GM12872 (cell line): Measurements from ENCODE around the gene DCAF7.

Experiments used
- TF ChIP-seq, protein P1 (sequence below): IDR thresholded peaks from 3 replicates; pipeline ENCODE4 v1.5.1; 2011; ENCODE audit warnings: low read depth, mild to moderate bottlenecking, low read length, moderate library complexity; ENCODE audit not compliant: insufficient read depth

Gene DCAF7

DNA sequence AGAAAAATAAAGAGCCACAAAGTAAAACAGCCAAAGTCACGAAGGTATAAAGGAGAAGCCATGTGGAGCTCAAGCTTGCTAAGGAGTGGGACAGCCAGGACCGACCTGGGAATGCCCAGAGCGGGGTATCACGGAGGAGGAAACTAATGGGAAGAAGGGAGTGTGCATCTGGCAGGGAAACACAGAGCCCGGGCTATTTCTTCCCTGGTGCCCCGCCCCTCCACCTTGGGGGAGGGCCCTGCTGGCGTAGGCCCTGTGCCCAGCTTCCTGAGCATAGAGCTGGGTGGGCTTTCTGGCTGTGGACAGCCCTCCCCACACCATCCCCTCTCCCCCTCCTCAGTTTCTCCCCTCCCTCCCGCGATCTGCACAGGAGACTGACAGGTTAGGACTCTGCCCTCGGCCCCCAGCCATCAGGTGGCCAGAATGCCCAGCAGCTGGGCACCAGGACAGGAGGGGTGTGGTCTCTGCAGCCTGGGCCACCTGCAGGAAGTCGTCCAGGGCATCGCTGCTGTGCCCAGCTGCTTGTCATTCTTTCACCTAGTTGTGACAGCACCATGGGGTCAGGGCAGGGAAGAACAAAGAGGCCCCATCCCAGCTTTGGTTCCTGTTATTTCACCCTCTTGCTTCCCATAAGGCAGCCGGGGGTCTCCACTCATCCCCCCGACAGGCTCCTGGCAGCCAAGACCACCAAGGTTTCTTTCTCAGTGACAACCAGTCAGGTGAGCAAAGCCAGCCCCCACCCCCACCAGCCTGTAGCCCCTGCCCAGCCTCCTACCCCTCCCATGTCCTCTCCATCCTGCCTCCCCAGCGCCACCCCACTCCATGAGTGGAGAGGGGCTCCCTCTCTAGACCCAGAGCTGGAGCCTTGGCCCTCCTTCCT, 7.1 kb upstream of the DCAF7 start:
- TF ChIP-seq, protein P1, sequence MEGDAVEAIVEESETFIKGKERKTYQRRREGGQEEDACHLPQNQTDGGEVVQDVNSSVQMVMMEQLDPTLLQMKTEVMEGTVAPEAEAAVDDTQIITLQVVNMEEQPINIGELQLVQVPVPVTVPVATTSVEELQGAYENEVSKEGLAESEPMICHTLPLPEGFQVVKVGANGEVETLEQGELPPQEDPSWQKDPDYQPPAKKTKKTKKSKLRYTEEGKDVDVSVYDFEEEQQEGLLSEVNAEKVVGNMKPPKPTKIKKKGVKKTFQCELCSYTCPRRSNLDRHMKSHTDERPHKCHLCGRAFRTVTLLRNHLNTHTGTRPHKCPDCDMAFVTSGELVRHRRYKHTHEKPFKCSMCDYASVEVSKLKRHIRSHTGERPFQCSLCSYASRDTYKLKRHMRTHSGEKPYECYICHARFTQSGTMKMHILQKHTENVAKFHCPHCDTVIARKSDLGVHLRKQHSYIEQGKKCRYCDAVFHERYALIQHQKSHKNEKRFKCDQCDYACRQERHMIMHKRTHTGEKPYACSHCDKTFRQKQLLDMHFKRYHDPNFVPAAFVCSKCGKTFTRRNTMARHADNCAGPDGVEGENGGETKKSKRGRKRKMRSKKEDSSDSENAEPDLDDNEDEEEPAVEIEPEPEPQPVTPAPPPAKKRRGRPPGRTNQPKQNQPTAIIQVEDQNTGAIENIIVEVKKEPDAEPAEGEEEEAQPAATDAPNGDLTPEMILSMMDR: no peak

GRCh38 chr17:63543822-63544420, 6.4 kb upstream of the DCAF7 start:
- TF ChIP-seq, protein P1: no peak

DNA sequence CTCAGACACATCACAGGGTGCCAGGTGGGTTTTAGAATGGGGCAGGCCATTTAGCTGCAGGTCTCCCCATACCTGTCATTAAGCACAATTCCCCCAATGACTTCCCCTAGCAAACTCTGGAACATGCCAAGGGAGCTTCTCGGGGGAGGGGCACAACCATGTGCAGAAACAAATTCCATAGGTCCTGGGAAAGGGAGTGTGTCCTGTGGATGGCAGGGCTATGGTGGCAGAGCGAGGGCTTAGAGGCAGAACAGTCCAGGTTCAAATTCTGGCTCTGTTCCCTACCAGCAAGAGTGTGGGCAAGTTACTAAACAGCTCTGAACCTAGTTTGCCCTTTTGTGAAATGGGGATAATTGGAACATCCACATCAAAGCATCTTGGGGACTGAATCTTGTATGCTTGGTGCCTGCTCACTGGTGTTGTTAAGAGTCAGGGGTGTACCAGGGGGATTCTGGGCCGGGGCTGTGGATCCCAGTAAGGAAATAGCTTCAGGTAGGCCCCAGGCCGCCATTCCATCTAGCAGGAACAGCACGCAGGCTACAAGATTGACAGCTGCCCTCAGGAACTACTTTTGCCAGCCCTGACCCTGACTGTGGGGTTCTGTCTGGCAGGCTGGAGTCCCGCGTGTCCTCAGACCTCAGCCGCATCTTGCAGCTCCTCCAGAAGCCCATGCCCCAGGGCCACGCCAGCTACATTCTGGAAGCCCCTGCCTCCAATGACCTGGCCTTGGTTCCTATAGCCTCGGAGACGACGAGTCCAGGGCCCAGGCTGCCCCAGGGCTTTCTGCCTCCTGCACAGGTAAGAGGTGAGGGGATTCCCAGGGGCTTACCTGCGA, 5.6 kb upstream of the DCAF7 start:
- TF ChIP-seq, protein P1: no peak

DNA sequence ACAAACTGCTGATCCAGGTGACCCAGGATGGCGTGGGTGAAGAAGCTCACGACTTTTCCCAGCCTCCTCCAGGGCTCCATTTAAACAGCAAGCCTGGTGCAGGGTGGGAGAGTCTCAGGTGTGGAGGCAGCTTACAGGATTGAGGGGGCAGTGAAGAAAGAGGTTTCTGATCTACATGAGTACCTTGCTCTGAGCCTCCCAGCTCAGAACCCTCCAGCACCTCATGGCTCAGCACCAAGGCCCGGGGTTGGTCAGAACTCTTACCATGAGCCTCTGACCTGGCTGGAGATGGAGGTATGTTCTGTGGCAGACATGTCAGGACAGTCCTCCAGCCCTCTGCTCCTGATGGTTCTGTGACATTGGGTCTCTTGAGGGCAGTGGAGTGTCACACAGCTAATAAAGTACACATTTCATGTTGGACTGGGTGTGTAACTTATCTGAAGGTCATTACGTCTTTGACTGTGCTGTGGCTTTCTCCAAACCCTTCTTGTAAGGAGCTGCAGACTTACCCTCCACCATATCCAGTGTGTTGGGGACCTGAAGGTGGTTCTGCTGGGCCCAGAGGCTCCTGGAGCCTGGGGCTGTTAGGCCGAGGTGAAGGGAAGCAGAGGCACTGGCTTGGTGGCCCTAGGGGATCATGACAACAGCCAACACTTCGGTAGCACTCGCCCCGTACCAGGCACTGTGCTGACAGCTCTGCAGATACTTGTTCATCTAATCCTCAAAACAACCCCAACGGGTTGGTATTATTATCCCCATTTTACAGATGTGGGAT, 3.8 kb upstream of the DCAF7 start:
- TF ChIP-seq, protein P1: no peak

- TF ChIP-seq, protein P1: no peak
Observed at GRCh38 chr17:63547083-63547523, 3.2 kb upstream of the DCAF7 start.

DNA sequence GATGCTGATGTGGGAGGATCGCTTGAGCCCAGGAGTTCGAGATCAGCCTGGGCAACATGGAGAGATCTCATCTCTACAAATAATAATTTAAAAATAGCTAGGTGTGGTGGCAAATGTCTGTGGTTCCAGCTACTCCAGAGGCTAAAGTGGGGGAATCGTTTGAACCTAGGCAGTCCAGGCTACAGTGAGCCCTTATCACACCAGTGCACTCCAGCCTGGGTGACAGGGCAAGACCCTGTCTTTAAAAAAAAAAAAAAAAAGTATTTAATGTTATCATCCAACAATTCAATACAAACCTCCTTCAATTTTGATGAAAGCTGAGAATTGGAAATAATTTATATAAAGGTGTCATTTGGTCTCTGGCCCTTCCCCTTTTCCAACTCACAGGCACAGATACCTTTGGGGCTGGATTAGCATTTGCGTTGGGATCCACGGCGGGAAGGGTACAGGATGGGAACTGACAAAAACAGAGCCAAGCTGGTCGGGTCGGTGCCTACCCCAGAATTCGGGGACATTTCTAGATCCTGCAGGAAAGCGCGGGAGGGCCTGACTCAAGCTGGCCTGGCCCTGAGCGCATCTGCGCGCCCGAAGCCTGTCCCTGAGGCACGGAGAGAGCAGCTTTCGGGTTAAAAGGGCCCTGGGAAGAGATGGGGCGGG, 860 bp upstream of the DCAF7 start:
- TF ChIP-seq, protein P1: no peak
